Peyer's patch (tissue), 4 donors: ENCODE measurements around the gene FSD2. TPM values are rescaled to one million over a fixed set of nuclear protein-coding genes. Genes with fewer than 3 reads are reported as not detected.
A peak's percentile ranks its signal among the peaks of the same experiment; 100 is the strongest.

Source experiments
- DNase-seq, 3 donors: peaks; one replicate each; pipeline ENCODE4 v3.0.0-alpha.2; 2017 to 2019
- H3K27ac ChIP-seq, 4 donors: fragments of 200-600 bp; sonication (generic); one replicate each; pipeline ENCODE4 v1.5.1; 2016 to 2019
- H3K27me3 ChIP-seq, 2 donors: fragments of 200-600 bp; sonication (generic); one replicate each; pipeline ENCODE4 v1.5.1; 2019
- H3K36me3 ChIP-seq, 3 donors: fragments of 200-600 bp; sonication (generic); one replicate each; pipeline ENCODE4 v1.5.1; 2016 to 2019
- H3K4me1 ChIP-seq, 4 donors: fragments of 200-600 bp; sonication (generic); one replicate each; pipeline ENCODE4 v1.5.1; 2016 to 2019
- H3K4me3 ChIP-seq, 4 donors: fragments of 200-600 bp; sonication (generic); 1 replicate in 3 of 4; 2 replicates in 1 of 4; pipeline ENCODE4 v1.5.1; 2016 to 2019; ENCODE audit warnings: mild to moderate bottlenecking in 1 of 4
- H3K9me3 ChIP-seq, 4 donors: fragments of 200-600 bp; sonication (generic); one replicate each; pipeline ENCODE4 v1.5.1; 2016 to 2019; ENCODE audit warnings: mild to moderate bottlenecking in 1 of 4
- POLR2A ChIP-seq, 2 donors: fragments of 450-650 bp; IDR thresholded peaks; one replicate each; pipeline ENCODE4 v1.5.1; 2017; ENCODE audit warnings: antibody characterized with exemption in 2 of 2, mild to moderate bottlenecking in 2 of 2, moderate library complexity in 2 of 2
- total RNA-seq, 4 donors: library from RNA; depleted of rRNA; stranded (reverse); fragments of >200 nt; gene quantifications; one replicate each; pipeline ENCODE4 v1.1.0, GENCODE V29; 2016
- TF ChIP-seq, protein P1 (sequence below), 6 experiments: fragments of 450-650 bp in 4 of 6; fragments of 200-600 bp in 2 of 6; sonication (generic) in 1 of 6; IDR thresholded peaks; one replicate each; pipeline ENCODE4 v1.5.1; 2017 to 2019; ENCODE audit warnings: antibody characterized with exemption in 6 of 6, mild to moderate bottlenecking in 3 of 6, moderate library complexity in 1 of 6

The FSD2 gene
- total RNA-seq, 4 donors from 2014 or later, result not detected

DNA sequence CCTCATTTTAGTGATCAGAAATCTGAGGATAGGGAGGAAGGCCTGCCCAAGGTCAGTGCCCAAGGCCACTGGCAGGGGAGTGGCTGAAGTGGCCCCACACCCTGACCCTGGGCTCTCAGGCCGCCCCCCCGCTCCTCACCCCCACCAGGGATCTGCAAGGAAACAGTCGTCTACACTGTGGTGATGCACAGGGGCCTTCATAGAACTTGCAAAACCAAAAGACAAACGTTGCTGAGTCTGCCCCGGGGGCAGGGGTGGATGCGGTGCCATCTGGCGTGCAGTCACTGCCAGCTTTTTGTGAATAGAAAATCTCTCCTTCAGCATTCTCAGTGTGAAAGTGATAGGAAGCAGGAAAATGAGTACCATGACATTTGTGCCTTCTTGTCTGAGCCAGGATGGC, 44.9 kb upstream of the FSD2 start:
- Histone ChIP-seq H3K4me3 (no peak overlapping the region), H3K27me3 (no peaks in the 10 kb centered on the region), H3K27ac (no peak overlapping the region), H3K4me1 (peaks cover 0 to 12% (median 0%) of the 10 kb centered on the region in 4 donors), H3K9me3 (no peaks in the 10 kb centered on the region), H3K36me3 (no peaks in the 10 kb centered on the region)
- peak in 1 of 3 donors; percentile 6 for DNase-seq
- TF ChIP-seq, protein P1, sequence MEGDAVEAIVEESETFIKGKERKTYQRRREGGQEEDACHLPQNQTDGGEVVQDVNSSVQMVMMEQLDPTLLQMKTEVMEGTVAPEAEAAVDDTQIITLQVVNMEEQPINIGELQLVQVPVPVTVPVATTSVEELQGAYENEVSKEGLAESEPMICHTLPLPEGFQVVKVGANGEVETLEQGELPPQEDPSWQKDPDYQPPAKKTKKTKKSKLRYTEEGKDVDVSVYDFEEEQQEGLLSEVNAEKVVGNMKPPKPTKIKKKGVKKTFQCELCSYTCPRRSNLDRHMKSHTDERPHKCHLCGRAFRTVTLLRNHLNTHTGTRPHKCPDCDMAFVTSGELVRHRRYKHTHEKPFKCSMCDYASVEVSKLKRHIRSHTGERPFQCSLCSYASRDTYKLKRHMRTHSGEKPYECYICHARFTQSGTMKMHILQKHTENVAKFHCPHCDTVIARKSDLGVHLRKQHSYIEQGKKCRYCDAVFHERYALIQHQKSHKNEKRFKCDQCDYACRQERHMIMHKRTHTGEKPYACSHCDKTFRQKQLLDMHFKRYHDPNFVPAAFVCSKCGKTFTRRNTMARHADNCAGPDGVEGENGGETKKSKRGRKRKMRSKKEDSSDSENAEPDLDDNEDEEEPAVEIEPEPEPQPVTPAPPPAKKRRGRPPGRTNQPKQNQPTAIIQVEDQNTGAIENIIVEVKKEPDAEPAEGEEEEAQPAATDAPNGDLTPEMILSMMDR (IDR thresholded peaks at IDR 0.05), result no peak
- TF ChIP-seq POLR2A (IDR thresholded peaks at IDR 0.05), result no peak

DNA sequence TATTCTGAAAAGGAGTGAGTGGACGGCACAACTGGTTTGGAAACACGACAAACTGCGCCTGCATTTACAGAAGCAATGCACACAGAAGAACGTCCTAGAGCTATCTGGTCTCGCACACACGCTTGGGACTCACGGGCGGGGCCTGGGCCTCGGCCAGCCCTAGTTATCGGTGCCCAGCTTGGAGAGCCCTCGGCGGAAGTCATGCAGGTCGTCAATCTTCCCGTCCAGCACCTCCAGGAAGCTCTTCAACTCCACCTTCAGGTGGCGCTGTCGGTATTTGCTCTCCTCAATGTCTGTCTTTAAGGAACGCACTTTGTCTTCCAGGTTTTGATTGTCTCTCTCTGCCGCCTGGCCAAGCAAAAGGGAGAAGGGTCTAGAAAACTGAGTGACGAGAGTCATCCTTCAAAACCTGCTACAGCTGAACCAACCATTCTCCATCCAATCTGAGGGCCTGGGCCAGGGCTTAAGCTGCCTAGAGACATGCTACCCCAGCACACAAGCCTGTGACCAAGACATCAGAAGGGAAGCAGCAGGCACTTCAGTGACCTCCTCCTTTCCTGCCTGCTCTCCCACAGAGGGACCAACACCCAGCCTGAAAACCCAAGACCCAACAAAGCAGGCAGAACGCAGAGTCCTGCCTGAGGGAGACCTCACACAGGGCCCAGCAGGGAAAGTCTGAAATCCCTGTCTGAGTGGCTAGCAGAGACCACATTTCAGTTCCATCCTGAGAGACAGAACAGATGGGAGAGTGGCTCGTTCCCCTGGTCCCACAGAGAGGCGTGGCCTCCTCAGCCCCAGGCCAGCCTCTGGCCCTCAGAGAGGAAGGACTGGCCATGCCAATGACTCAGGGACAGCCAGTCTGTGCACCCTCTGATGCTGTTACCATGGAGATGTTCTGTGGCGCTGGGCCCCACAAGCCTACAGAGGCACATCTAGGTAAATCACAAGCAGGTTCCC, 44.0 kb upstream of the FSD2 start:
- peak; percentile 33 to 75 (median 68) for DNase-seq
- Histone ChIP-seq H3K4me3 (peak overlapping the region in 1 of 4 donors; percentile 12), H3K27ac (peak overlapping the region in 1 of 4 donors; percentile 35), H3K36me3 (no peaks in the 10 kb centered on the region), H3K4me1 (peaks cover 0 to 12% (median 0%) of the 10 kb centered on the region in 4 donors), H3K27me3 (no peaks in the 10 kb centered on the region), H3K9me3 (no peaks in the 10 kb centered on the region)
- TF ChIP-seq, protein P1 (IDR thresholded peaks at IDR 0.05), result peak in 5 of 6 experiments; percentile 9 to 65 (median 58)
- no peak for TF ChIP-seq POLR2A (IDR thresholded peaks at IDR 0.05)

DNA sequence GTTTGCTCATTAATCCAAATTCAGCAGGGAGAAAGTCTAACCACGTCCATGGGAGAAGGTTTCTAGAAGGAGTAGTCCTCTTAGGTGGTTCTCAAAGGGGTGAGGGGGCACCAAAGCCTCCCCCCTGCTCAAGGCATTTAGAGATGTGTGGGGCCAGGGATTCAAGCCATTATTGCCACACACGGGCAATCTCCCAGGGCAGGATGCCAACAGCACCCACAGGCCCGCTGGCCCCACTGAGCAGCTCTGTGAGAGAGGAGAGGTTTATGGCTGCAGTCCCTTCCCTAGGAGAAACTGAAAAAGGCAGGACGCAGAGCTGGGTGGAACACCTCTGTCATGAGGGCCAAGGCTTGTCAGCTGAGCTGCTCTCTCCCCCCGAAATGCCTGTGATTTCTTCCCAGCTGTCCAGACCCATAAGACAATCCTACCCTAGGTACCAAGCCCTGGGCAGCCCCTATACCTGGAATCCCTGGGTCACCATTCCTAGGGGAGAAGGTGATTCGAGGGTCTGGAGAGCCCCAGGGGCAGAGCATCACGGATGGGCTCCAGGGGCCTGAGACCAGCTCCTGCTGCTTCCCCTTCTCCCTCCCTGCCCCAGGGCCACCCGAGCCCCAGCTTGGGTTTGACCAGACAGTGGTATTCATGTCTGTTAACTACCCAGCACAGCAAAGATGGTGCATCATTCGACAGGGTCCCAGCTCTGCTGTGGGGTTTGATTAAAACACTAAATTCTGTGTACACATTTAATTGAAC, 42.5 kb upstream of the FSD2 start:
- H3K36me3 ChIP-seq, result no peaks in the 10 kb centered on the region
- DNase-seq, result no peak

DNA sequence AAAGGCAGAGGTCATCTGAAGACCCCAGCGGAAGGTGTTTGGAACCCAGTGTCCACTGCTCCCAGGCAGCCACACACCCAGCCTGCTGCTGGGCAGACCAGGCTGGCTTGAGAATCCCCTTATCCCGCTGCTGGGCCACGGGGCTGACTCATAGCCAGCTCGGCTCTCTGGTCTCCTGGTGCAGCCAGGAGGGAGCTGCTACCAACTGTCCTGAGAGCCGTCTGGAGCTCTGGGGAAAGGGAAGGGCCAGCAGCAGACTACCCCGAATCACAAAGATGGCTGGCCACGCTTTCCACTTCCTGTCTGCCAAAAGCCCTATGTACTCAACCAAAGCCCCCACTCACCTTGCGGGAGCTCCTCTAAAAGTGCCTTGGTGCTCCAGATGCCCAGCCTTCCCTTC, 41.8 kb upstream of the FSD2 start:
- Histone ChIP-seq H3K36me3 (no peaks in the 10 kb centered on the region), H3K9me3 (no peaks in the 10 kb centered on the region), H3K4me3 (no peak overlapping the region), H3K27ac (no peak overlapping the region), H3K4me1 (peaks cover 0 to 12% (median 0%) of the 10 kb centered on the region in 4 donors), H3K27me3 (no peaks in the 10 kb centered on the region)
- no peak for DNase-seq
- no peak for TF ChIP-seq POLR2A (IDR thresholded peaks at IDR 0.05)
- TF ChIP-seq, protein P1 (IDR thresholded peaks at IDR 0.05), result no peak

More for the DNA sequence above, 42.5 kb upstream of the FSD2 start:
- H3K27me3 ChIP-seq, result no peaks in the 10 kb centered on the region
- TF ChIP-seq, protein P1 (IDR thresholded peaks at IDR 0.05), result no peak
- TF ChIP-seq POLR2A (IDR thresholded peaks at IDR 0.05), result no peak
- no peak overlapping the region for H3K4me3 ChIP-seq
- no peak overlapping the region for H3K27ac ChIP-seq
- peaks cover 0 to 12% (median 0%) of the 10 kb centered on the region in 4 donors for H3K4me1 ChIP-seq
- H3K9me3 ChIP-seq, result no peaks in the 10 kb centered on the region

DNA sequence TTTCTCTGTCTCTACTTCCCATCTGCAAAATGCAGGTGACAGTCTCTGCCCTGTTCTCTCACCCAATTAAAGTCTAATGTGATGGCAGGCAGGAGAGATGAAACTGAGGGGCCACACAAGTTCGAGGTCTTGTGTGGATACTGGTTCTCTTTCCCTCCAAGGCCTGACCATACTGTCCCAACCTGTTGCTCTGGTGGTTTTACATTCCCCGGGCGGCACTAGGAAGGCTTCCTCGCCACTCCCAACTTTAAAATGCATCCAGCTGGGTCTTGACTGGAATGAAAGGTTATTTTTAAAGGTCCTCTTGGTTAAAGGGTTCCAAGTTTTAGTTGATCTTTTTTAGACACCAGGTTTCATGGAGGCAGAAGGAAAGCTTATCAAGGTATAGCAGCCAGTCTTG, 40.8 kb upstream of the FSD2 start:
- no peak for TF ChIP-seq POLR2A (IDR thresholded peaks at IDR 0.05)
- TF ChIP-seq, protein P1 (IDR thresholded peaks at IDR 0.05), result no peak
- Histone ChIP-seq H3K27ac (no peak overlapping the region), H3K36me3 (no peaks in the 10 kb centered on the region)

More for the DNA sequence above, 40.8 kb upstream of the FSD2 start:
- Histone ChIP-seq H3K4me1 (peaks cover 0 to 12% (median 0%) of the 10 kb centered on the region in 4 donors), H3K4me3 (no peak overlapping the region), H3K27me3 (no peaks in the 10 kb centered on the region), H3K9me3 (no peaks in the 10 kb centered on the region)
- no peak for DNase-seq
